ENCODE data around the gene HSPA12A. TPM values are rescaled to one million over a fixed set of nuclear protein-coding genes. Genes with fewer than 3 reads are reported as not detected.

The HSPA12A gene
- 5.4 and 5.5 TPM in 2 replicates for total RNA-seq (2014; rRNA removed; shearing (Covaris generic))

- peak; percentile 29 for DNase-seq (ENCODE audit: low spot score)
Observed at GRCh38 chr10:116742367-116743265, at the start of gene HSPA12A. Gene HSPA12A, minus strand, starts transcription at chr10:116742566. Its CDS starts 97 bp downstream, at chr10:116742469.

- DNase-seq (ENCODE audit: low spot score), result no peak
Observed at GRCh38 chr10:116791241-116791640, 48.9 kb upstream of the HSPA12A start.

- DNase-seq (ENCODE audit: low spot score), result peak; percentile 52
Observed at GRCh38 chr10:116787893-116788665, 45.7 kb upstream of the HSPA12A start.

- DNase-seq (ENCODE audit: low spot score), result no peak
Observed at GRCh38 chr10:116787053-116787659, 44.8 kb upstream of the HSPA12A start.

GRCh38 chr10:116785867-116786266 lies 43.5 kb upstream of the HSPA12A start:
- DNase-seq (ENCODE audit: low spot score), result no peak

GRCh38 chr10:116785282-116785681 lies 42.9 kb upstream of the HSPA12A start:
- no peak for DNase-seq (ENCODE audit: low spot score)

GRCh38 chr10:116784651-116785050 lies 42.3 kb upstream of the HSPA12A start:
- no peak for DNase-seq (ENCODE audit: low spot score)

GRCh38 chr10:116784035-116784434 lies 41.7 kb upstream of the HSPA12A start:
- DNase-seq (ENCODE audit: low spot score), result no peak

- no peak for DNase-seq (ENCODE audit: low spot score)
Observed at GRCh38 chr10:116783011-116783655, 40.8 kb upstream of the HSPA12A start.

GRCh38 chr10:116781370-116781884 lies 39.1 kb upstream of the HSPA12A start:
- no peak for DNase-seq (ENCODE audit: low spot score)

GRCh38 chr10:116780691-116781205 lies 38.4 kb upstream of the HSPA12A start:
- no peak for DNase-seq (ENCODE audit: low spot score)

GRCh38 chr10:116779076-116779687 lies 36.8 kb upstream of the HSPA12A start:
- no peak for DNase-seq (ENCODE audit: low spot score)

GRCh38 chr10:116777006-116777405 lies 34.6 kb upstream of the HSPA12A start:
- no peak for DNase-seq (ENCODE audit: low spot score)

- no peak for DNase-seq (ENCODE audit: low spot score)
Observed at GRCh38 chr10:116775488-116776400, 33.4 kb upstream of the HSPA12A start.

GRCh38 chr10:116774728-116775151 lies 32.4 kb upstream of the HSPA12A start:
- no peak for DNase-seq (ENCODE audit: low spot score)

- no peak for DNase-seq (ENCODE audit: low spot score)
Observed at GRCh38 chr10:116772909-116773705, 30.7 kb upstream of the HSPA12A start.

GRCh38 chr10:116771959-116772585 lies 29.7 kb upstream of the HSPA12A start:
- DNase-seq (ENCODE audit: low spot score), result no peak
